ENCODE measurements around the gene ZBTB18.
"Not testable (repeated sequence)": the region's sequence is repeated elsewhere in the genome, so short reads cannot be mapped to it uniquely, and the experiment has no call there.

Gene ZBTB18

GRCh38 chr1:244013100-244013499 lies 38.0 kb upstream of the ZBTB18 start:
- H3K27ac ChIP-seq (ENCODE audit: insufficient read depth, low read depth, low read length, poor library complexity, severe bottlenecking), result no peak overlapping the region
- H3K27me3 ChIP-seq (ENCODE audit: control insufficient read depth, insufficient read depth, low read length, poor library complexity, severe bottlenecking), result peaks cover 4% of the 10 kb centered on the region
- WGBS, 2 experiments, result 92 to 100% methylated on average over 1 of the region's 2 CpGs
- peaks cover 14% of the 10 kb centered on the region for H3K4me1 ChIP-seq (ENCODE audit: control insufficient read depth, insufficient read depth, low read length)
- no peaks in the 10 kb centered on the region for H3K9me3 ChIP-seq (ENCODE audit: control insufficient read depth, low read length)
- no peak overlapping the region for H3K4me3 ChIP-seq (ENCODE audit: insufficient read depth, low read depth, low read length)
- no peaks in the 10 kb centered on the region for H3K36me3 ChIP-seq (ENCODE audit: control insufficient read depth, insufficient read depth, low read length)

- H3K4me1 ChIP-seq (ENCODE audit: control insufficient read depth, insufficient read depth, low read length), result peaks cover 14% of the 10 kb centered on the region
- H3K4me3 ChIP-seq (ENCODE audit: insufficient read depth, low read depth, low read length); H3K9me3 ChIP-seq (ENCODE audit: control insufficient read depth, low read length); H3K27ac ChIP-seq (ENCODE audit: insufficient read depth, low read depth, low read length, poor library complexity, severe bottlenecking); H3K27me3 ChIP-seq (ENCODE audit: control insufficient read depth, insufficient read depth, low read length, poor library complexity, severe bottlenecking); H3K36me3 ChIP-seq (ENCODE audit: control insufficient read depth, insufficient read depth, low read length): not testable (repeated sequence)
- 80 to 84% methylated on average over 3 of the region's 3 CpGs for WGBS, 2 experiments
These were observed 36.2 kb upstream of the ZBTB18 start for GRCh38 chr1:244014862-244015261.

GRCh38 chr1:244019982-244020485 lies 31.0 kb upstream of the ZBTB18 start:
- Histone ChIP-seq H3K4me1 (ENCODE audit: control insufficient read depth, insufficient read depth, low read length) (peaks cover 8% of the 10 kb centered on the region), H3K4me3 (ENCODE audit: insufficient read depth, low read depth, low read length) (no peak overlapping the region), H3K27ac (ENCODE audit: insufficient read depth, low read depth, low read length, poor library complexity, severe bottlenecking) (no peak overlapping the region), H3K27me3 (ENCODE audit: control insufficient read depth, insufficient read depth, low read length, poor library complexity, severe bottlenecking) (no peaks in the 10 kb centered on the region), H3K9me3 (ENCODE audit: control insufficient read depth, low read length) (no peaks in the 10 kb centered on the region), H3K36me3 (ENCODE audit: control insufficient read depth, insufficient read depth, low read length) (no peaks in the 10 kb centered on the region)
- 64 to 100% methylated on average over 1 to 4 of the region's 4 CpGs for WGBS, 2 experiments

GRCh38 chr1:244021427-244021826 lies 29.7 kb upstream of the ZBTB18 start:
- Histone ChIP-seq H3K27ac (ENCODE audit: insufficient read depth, low read depth, low read length, poor library complexity, severe bottlenecking) (no peak overlapping the region), H3K9me3 (ENCODE audit: control insufficient read depth, low read length) (no peaks in the 10 kb centered on the region), H3K4me1 (ENCODE audit: control insufficient read depth, insufficient read depth, low read length) (peaks cover 8% of the 10 kb centered on the region), H3K36me3 (ENCODE audit: control insufficient read depth, insufficient read depth, low read length) (no peaks in the 10 kb centered on the region), H3K4me3 (ENCODE audit: insufficient read depth, low read depth, low read length) (no peak overlapping the region), H3K27me3 (ENCODE audit: control insufficient read depth, insufficient read depth, low read length, poor library complexity, severe bottlenecking) (no peaks in the 10 kb centered on the region)
- WGBS, 2 experiments, result 35 to 37% methylated on average over 1 of the region's 1 CpG

GRCh38 chr1:244022311-244022710 lies 28.8 kb upstream of the ZBTB18 start:
- H3K36me3 ChIP-seq (ENCODE audit: control insufficient read depth, insufficient read depth, low read length), result no peaks in the 10 kb centered on the region
- no peaks in the 10 kb centered on the region for H3K9me3 ChIP-seq (ENCODE audit: control insufficient read depth, low read length)
- WGBS, 2 experiments, result 89 to 94% methylated on average over 2 of the region's 2 CpGs
- no peak overlapping the region for H3K27ac ChIP-seq (ENCODE audit: insufficient read depth, low read depth, low read length, poor library complexity, severe bottlenecking)
- H3K27me3 ChIP-seq (ENCODE audit: control insufficient read depth, insufficient read depth, low read length, poor library complexity, severe bottlenecking), result no peaks in the 10 kb centered on the region
- peaks cover 8% of the 10 kb centered on the region for H3K4me1 ChIP-seq (ENCODE audit: control insufficient read depth, insufficient read depth, low read length)
- no peak overlapping the region for H3K4me3 ChIP-seq (ENCODE audit: insufficient read depth, low read depth, low read length)

GRCh38 chr1:244022864-244023440 lies 28.1 kb upstream of the ZBTB18 start:
- H3K4me1 ChIP-seq (ENCODE audit: control insufficient read depth, insufficient read depth, low read length), result peaks cover 8% of the 10 kb centered on the region
- H3K4me3 ChIP-seq (ENCODE audit: insufficient read depth, low read depth, low read length), result no peak overlapping the region
- no peak overlapping the region for H3K27ac ChIP-seq (ENCODE audit: insufficient read depth, low read depth, low read length, poor library complexity, severe bottlenecking)
- no peaks in the 10 kb centered on the region for H3K9me3 ChIP-seq (ENCODE audit: control insufficient read depth, low read length)
- WGBS, 2 experiments, result 95 to 96% methylated on average over 9 of the region's 9 CpGs
- no peaks in the 10 kb centered on the region for H3K36me3 ChIP-seq (ENCODE audit: control insufficient read depth, insufficient read depth, low read length)
- H3K27me3 ChIP-seq (ENCODE audit: control insufficient read depth, insufficient read depth, low read length, poor library complexity, severe bottlenecking), result no peaks in the 10 kb centered on the region

- H3K27ac ChIP-seq (ENCODE audit: insufficient read depth, low read depth, low read length, poor library complexity, severe bottlenecking), result no peak overlapping the region
- H3K9me3 ChIP-seq (ENCODE audit: control insufficient read depth, low read length), result no peaks in the 10 kb centered on the region
- no peaks in the 10 kb centered on the region for H3K27me3 ChIP-seq (ENCODE audit: control insufficient read depth, insufficient read depth, low read length, poor library complexity, severe bottlenecking)
- H3K4me3 ChIP-seq (ENCODE audit: insufficient read depth, low read depth, low read length), result no peak overlapping the region
- no peaks in the 10 kb centered on the region for H3K4me1 ChIP-seq (ENCODE audit: control insufficient read depth, insufficient read depth, low read length)
- 88 to 91% methylated on average over 17 of the region's 17 CpGs for WGBS, 2 experiments
- H3K36me3 ChIP-seq (ENCODE audit: control insufficient read depth, insufficient read depth, low read length), result no peaks in the 10 kb centered on the region
These were observed 23.5 kb upstream of the ZBTB18 start for GRCh38 chr1:244027491-244028145.

GRCh38 chr1:244028701-244029100 lies 22.4 kb upstream of the ZBTB18 start:
- H3K4me1 ChIP-seq (ENCODE audit: control insufficient read depth, insufficient read depth, low read length), result no peaks in the 10 kb centered on the region
- no peaks in the 10 kb centered on the region for H3K9me3 ChIP-seq (ENCODE audit: control insufficient read depth, low read length)
- H3K4me3 ChIP-seq (ENCODE audit: insufficient read depth, low read depth, low read length), result no peak overlapping the region
- 90 to 98% methylated on average over 3 of the region's 3 CpGs for WGBS, 2 experiments
- H3K36me3 ChIP-seq (ENCODE audit: control insufficient read depth, insufficient read depth, low read length), result no peaks in the 10 kb centered on the region
- H3K27me3 ChIP-seq (ENCODE audit: control insufficient read depth, insufficient read depth, low read length, poor library complexity, severe bottlenecking), result no peaks in the 10 kb centered on the region
- no peak overlapping the region for H3K27ac ChIP-seq (ENCODE audit: insufficient read depth, low read depth, low read length, poor library complexity, severe bottlenecking)

- 96% methylated on average over 3 of the region's 3 CpGs for WGBS, 2 experiments
- no peaks in the 10 kb centered on the region for H3K9me3 ChIP-seq (ENCODE audit: control insufficient read depth, low read length)
These were observed 22.0 kb upstream of the ZBTB18 start for GRCh38 chr1:244029124-244029523.

GRCh38 chr1:244030481-244031040 lies 20.5 kb upstream of the ZBTB18 start:
- 86% methylated on average over 12 of the region's 13 CpGs for WGBS, 2 experiments
- H3K4me3 ChIP-seq (ENCODE audit: insufficient read depth, low read depth, low read length), result no peak overlapping the region
- H3K27ac ChIP-seq (ENCODE audit: insufficient read depth, low read depth, low read length, poor library complexity, severe bottlenecking), result no peak overlapping the region
- no peaks in the 10 kb centered on the region for H3K9me3 ChIP-seq (ENCODE audit: control insufficient read depth, low read length)
- H3K4me1 ChIP-seq (ENCODE audit: control insufficient read depth, insufficient read depth, low read length), result no peaks in the 10 kb centered on the region
- H3K27me3 ChIP-seq (ENCODE audit: control insufficient read depth, insufficient read depth, low read length, poor library complexity, severe bottlenecking), result no peaks in the 10 kb centered on the region
- no peaks in the 10 kb centered on the region for H3K36me3 ChIP-seq (ENCODE audit: control insufficient read depth, insufficient read depth, low read length)

More at GRCh38 chr1:244029124-244029523, 22.0 kb upstream of the ZBTB18 start:
- H3K4me3 ChIP-seq (ENCODE audit: insufficient read depth, low read depth, low read length), result no peak overlapping the region
- no peak overlapping the region for H3K27ac ChIP-seq (ENCODE audit: insufficient read depth, low read depth, low read length, poor library complexity, severe bottlenecking)
- no peaks in the 10 kb centered on the region for H3K27me3 ChIP-seq (ENCODE audit: control insufficient read depth, insufficient read depth, low read length, poor library complexity, severe bottlenecking)
- H3K36me3 ChIP-seq (ENCODE audit: control insufficient read depth, insufficient read depth, low read length), result no peaks in the 10 kb centered on the region
- no peaks in the 10 kb centered on the region for H3K4me1 ChIP-seq (ENCODE audit: control insufficient read depth, insufficient read depth, low read length)
